ENCODE data around the gene CLDN19.

Gene CLDN19

DNA sequence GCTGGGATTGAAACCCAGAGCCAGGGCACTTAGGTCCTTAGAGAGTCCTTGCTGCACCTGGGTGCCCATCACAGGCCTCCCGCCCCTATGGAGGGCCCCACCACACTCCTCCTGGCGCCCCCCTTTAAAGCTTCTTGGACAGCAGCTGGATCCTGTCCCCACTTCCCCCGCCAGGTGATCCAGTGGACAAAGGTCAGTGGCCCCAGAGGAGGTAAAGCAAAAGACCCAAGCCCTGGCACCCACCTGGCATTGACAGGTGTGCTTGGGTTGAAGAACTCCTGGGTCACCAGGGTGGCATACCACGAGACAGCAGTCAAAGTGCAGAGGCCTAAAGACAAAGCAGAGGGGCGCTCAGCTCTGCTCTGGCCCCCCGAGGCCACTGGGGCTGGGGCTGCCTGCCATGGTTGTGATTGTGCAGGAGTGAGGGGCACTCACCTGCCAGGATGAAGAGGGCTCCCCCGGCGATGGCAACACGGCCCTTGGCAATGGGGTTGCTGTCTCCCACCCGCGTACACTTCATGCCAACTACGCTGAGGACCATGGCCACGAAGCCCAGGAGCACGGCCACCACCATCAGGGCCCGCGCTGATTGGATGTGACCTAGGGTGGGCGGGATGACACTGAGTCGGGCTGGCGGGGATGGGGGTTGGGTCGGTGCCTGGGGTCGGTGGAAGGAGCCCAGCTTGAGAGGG, 1.9 kb downstream of the CLDN19 start:
- TF ChIP-seq TCF4 (CRISPR knock-in tag; IDR thresholded peaks at IDR 0.05; ENCODE audit: borderline replicate concordance) (no peak), CSDC2 (CRISPR knock-in tag; IDR thresholded peaks at IDR 0.05) (no peak), ZNF70 (CRISPR knock-in tag; IDR thresholded peaks at IDR 0.05) (no peak), ZFP3 (CRISPR knock-in tag; IDR thresholded peaks at IDR 0.05) (no peak), SNAI2 (CRISPR knock-in tag; IDR thresholded peaks at IDR 0.05) (no peak), PPARA (CRISPR knock-in tag; IDR thresholded peaks at IDR 0.05; ENCODE audit: borderline replicate concordance) (no peak), ZNF8 (CRISPR knock-in tag; IDR thresholded peaks at IDR 0.05) (no peak), BACH2 (CRISPR knock-in tag; IDR thresholded peaks at IDR 0.05; ENCODE audit: borderline replicate concordance) (no peak), ARNTL (CRISPR knock-in tag; IDR thresholded peaks at IDR 0.05; ENCODE audit: borderline replicate concordance, low read depth) (no peak), ZNF565 (CRISPR knock-in tag; conservative IDR thresholded peaks at IDR 0.05; ENCODE audit: low read depth) (no peak), ZFP30 (CRISPR knock-in tag; IDR thresholded peaks at IDR 0.05) (no peak), ZC3H10 (CRISPR knock-in tag; IDR thresholded peaks at IDR 0.05) (no peak)
- TF ChIP-seq, protein P1, sequence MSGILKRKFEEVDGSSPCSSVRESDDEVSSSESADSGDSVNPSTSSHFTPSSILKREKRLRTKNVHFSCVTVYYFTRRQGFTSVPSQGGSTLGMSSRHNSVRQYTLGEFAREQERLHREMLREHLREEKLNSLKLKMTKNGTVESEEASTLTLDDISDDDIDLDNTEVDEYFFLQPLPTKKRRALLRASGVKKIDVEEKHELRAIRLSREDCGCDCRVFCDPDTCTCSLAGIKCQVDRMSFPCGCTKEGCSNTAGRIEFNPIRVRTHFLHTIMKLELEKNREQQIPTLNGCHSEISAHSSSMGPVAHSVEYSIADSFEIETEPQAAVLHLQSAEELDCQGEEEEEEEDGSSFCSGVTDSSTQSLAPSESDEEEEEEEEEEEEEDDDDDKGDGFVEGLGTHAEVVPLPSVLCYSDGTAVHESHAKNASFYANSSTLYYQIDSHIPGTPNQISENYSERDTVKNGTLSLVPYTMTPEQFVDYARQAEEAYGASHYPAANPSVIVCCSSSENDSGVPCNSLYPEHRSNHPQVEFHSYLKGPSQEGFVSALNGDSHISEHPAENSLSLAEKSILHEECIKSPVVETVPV (CRISPR knock-in tag; IDR thresholded peaks at IDR 0.05) = no peak
- TF ChIP-seq, protein P2, sequence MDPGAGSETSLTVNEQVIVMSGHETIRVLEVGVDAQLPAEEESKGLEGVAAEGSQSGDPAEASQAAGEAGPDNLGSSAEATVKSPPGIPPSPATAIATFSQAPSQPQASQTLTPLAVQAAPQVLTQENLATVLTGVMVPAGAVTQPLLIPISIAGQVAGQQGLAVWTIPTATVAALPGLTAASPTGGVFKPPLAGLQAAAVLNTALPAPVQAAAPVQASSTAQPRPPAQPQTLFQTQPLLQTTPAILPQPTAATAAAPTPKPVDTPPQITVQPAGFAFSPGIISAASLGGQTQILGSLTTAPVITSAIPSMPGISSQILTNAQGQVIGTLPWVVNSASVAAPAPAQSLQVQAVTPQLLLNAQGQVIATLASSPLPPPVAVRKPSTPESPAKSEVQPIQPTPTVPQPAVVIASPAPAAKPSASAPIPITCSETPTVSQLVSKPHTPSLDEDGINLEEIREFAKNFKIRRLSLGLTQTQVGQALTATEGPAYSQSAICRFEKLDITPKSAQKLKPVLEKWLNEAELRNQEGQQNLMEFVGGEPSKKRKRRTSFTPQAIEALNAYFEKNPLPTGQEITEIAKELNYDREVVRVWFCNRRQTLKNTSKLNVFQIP (CRISPR knock-in tag; IDR thresholded peaks at IDR 0.05; ENCODE audit: borderline replicate concordance, low read depth) = no peak
- TF ChIP-seq, protein P3, sequence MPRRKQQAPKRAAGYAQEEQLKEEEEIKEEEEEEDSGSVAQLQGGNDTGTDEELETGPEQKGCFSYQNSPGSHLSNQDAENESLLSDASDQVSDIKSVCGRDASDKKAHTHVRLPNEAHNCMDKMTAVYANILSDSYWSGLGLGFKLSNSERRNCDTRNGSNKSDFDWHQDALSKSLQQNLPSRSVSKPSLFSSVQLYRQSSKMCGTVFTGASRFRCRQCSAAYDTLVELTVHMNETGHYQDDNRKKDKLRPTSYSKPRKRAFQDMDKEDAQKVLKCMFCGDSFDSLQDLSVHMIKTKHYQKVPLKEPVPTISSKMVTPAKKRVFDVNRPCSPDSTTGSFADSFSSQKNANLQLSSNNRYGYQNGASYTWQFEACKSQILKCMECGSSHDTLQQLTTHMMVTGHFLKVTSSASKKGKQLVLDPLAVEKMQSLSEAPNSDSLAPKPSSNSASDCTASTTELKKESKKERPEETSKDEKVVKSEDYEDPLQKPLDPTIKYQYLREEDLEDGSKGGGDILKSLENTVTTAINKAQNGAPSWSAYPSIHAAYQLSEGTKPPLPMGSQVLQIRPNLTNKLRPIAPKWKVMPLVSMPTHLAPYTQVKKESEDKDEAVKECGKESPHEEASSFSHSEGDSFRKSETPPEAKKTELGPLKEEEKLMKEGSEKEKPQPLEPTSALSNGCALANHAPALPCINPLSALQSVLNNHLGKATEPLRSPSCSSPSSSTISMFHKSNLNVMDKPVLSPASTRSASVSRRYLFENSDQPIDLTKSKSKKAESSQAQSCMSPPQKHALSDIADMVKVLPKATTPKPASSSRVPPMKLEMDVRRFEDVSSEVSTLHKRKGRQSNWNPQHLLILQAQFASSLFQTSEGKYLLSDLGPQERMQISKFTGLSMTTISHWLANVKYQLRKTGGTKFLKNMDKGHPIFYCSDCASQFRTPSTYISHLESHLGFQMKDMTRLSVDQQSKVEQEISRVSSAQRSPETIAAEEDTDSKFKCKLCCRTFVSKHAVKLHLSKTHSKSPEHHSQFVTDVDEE (CRISPR knock-in tag; IDR thresholded peaks at IDR 0.05) = no peak
- no peak for ATAC-seq

DNA sequence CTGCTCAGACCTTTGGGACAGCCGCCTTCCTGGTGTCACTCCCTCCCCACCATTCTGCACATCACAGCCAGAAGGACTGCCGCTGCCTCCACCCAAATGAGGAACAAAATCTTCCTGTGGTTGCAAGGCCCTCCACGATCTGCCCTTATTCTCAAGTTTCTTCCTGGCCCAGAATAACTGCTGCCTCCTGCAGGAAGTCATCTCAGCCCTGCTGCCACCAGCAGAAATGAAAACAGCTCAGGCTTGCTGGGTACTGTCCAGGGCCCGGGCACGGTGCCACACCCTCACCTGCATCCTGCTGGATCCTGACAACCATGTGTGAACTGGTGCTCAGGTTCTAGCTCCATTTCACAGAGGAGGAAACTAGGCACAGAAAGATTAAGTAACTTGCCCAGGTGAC, 2.8 kb downstream of the CLDN19 start:
- no peak for ATAC-seq
- TF ChIP-seq, protein P3 (CRISPR knock-in tag; IDR thresholded peaks at IDR 0.05) = no peak
- TF ChIP-seq ESRRG (CRISPR knock-in tag; IDR thresholded peaks at IDR 0.05) (no peak), OSR1 (CRISPR knock-in tag; IDR thresholded peaks at IDR 0.05) (no peak)

DNA sequence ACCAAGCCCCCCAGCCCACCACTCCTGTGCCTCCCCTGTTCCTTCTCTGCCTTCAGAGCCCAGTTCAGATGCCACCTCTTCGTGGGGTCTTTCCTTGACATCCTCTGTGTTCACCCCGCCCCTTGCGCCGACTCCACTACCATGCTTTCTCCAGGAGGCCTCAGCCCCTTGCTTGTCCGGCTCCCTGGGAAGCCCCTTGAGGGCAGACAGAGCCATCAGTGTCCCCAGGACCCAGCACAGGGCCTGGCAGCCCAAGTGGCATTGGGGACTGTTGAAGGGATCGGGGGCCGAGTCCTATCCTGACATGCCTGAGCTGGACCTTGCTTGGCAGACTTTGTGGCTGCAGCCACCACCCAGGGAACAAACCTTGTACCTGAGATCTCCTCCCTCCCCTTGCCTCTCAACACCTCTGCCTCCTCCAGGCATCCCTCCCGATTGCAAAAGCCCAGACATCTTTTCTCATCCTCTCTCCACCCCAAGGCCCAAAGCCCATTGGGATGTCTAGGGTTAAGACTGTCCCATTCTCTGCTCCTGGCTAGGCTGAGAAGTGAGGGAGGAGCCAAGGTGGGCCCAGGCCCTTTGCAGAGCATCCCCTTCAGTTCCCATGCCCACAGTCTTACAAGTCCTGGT, 3.4 kb downstream of the CLDN19 start:
- ATAC-seq = no peak

More for the DNA sequence above, 3.4 kb downstream of the CLDN19 start:
- no peak for TF ChIP-seq ISL1 (CRISPR knock-in tag; IDR thresholded peaks at IDR 0.05)
- TF ChIP-seq SNAI2 (CRISPR knock-in tag; IDR thresholded peaks at IDR 0.05) = no peak
- TF ChIP-seq, protein P2 (CRISPR knock-in tag; IDR thresholded peaks at IDR 0.05; ENCODE audit: borderline replicate concordance, low read depth) = no peak
- no peak for TF ChIP-seq OSR1 (CRISPR knock-in tag; IDR thresholded peaks at IDR 0.05)
- TF ChIP-seq, protein P4, sequence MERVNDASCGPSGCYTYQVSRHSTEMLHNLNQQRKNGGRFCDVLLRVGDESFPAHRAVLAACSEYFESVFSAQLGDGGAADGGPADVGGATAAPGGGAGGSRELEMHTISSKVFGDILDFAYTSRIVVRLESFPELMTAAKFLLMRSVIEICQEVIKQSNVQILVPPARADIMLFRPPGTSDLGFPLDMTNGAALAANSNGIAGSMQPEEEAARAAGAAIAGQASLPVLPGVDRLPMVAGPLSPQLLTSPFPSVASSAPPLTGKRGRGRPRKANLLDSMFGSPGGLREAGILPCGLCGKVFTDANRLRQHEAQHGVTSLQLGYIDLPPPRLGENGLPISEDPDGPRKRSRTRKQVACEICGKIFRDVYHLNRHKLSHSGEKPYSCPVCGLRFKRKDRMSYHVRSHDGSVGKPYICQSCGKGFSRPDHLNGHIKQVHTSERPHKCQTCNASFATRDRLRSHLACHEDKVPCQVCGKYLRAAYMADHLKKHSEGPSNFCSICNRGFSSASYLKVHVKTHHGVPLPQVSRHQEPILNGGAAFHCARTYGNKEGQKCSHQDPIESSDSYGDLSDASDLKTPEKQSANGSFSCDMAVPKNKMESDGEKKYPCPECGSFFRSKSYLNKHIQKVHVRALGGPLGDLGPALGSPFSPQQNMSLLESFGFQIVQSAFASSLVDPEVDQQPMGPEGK (CRISPR knock-in tag; IDR thresholded peaks at IDR 0.05; ENCODE audit: borderline replicate concordance) = no peak

All from SK-N-SH treated with all-trans-retinoic acid at 6 μM for 48 hours (cell line).